HG03457 (cell line): Measurements from ENCODE around the gene OLFML2A.
"Not testable (repeated sequence)": the region's sequence is repeated elsewhere in the genome, so short reads cannot be mapped to it uniquely, and the experiment has no call there.

Experiments used
- ATAC-seq: cut with Tn5 transposase; IDR thresholded peaks from one replicate; pipeline ENCODE4 v1.9.1; 2021; ENCODE audit warnings: moderate number of reproducible peaks; ENCODE audit not compliant: unreplicated experiment

The OLFML2A gene

DNA sequence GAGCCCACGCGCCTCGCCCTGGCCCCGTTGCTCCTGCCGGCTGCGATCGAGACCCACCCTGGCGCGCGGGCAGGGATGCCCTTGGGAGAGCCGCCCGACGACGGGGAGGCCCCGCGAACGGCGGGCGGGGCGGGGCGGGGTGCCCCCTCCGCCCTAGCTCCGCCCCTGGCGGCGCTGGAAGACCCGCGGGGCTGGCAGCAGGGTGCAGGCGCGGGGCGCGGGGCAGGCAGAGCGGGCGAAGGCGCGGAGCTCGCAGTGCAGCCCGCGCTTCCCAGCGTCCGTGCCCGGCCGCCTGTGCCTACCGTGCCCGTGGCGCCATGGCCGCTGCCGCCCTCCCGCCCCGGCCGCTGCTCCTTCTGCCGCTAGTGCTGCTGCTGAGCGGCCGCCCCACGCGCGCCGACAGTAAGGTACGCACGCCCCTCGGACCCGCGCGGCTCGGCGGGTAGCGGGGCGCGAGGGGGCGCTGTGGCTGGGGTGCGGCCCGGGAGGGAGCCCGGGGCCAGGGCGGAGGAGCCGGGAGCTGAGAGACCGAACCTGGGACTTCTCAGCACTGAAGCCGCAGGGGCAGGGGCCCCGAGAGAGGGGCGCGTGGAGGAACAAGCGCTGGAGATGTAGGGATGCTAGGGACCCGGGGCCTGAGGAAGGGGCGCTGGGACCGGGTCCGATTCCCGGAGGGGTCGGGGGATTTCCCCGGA is at the start of gene OLFML2A:
Gene OLFML2A, plus strand, starts transcription at position 180 of the 695 bp plus-strand sequence. Its CDS starts 138 bp downstream, at position 318.
- ATAC-seq = no peak

- ATAC-seq = no peak
These were observed 46.2 kb upstream of the OLFML2A start for GRCh38 chr9:124730772-124731171.

DNA sequence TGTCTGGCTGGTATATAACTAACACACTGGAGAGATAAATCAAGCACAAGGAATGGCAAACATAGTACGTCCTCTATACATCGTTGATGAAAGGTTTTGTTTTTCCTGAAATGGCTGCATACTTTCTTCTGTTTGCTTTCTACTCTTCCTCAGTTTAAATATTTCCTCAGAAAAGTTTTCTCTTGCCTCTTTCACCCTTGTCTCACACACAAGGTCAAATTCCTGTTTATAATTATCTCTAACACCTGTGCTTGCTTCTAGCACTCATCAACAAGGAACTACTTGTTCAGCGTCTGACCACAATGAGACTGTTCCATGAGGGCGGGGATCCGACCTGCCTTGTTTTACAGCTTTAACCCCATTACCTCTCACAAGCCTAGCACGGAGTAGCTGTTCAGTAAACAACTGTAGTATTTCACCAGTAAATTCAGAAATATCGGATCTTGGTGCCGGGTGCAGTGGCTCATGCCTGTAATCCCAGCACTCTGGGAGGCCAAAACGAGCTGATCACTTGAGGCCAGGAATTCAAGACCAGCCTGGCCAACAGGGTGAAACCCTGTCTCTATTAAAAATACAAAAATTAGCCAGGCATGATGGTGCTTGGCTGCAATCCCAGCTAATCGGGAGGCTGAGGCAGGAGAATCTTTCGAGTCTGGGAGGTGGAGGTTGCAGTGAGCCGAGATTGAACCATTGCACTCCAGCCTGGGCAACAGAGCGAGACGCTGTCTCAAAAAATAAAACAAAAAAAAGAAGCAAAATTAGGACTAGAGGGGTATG is 42.8 kb upstream of the OLFML2A start:
- no peak for ATAC-seq

DNA sequence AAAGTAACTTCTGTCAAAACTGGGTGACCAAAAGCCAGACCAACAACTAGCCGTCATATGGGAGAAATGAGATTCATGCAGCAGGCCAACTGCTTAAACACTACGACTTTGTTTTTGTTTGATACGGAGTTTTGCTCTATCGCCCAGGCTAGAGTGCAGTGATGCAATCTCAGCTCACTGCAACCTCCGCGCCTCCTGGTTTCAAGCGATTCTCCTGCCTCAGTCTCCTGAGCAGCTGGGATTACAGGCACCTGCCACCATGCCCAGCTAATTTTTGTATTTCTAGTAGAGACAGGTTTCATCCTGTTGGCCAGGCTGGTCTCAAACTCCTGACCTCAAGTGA is 42.2 kb upstream of the OLFML2A start:
- not testable (repeated sequence) for ATAC-seq

DNA sequence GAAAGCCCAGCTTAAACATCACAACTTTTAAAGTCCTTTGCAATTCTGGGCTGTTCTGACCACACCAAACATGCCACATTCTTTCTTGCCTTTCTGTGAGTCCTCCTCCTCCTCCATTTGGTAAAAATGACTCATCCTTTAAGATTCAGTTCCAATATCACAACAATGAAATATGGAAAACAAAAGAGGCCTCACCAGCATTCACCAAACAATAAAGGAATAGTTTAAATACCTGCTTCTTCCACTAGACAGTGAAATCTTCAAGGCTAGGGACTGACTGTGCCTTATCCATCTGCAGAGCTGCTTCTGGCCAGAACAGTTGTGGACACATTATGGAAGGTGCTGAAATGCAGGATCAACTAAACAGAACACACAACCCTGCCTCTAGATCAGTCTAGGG is 41.8 kb upstream of the OLFML2A start:
- ATAC-seq = no peak

- not testable (repeated sequence) for ATAC-seq
These were observed 38.9 kb upstream of the OLFML2A start for GRCh38 chr9:124738075-124738474.

DNA sequence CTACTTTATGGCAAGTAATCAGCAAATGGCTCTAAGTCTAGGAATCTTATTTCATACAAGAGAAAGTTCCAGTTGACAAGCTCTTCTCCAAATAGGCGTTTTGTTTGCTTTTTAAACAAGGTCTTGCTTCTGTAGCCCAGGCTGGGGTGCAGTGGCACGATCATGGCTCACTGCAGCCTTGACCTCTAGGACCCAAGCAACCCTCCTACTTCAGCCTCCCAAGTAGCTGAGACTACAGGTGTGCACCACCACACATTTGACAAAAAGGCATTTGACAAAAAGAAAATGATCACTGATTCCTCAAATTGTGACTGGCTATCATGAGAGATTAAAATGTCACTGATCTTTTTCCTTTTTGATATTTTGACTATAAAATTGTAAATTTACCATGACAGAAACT is 37.6 kb upstream of the OLFML2A start:
- ATAC-seq = no peak

- ATAC-seq = no peak
These were observed 35.8 kb upstream of the OLFML2A start for GRCh38 chr9:124741149-124741548.

DNA sequence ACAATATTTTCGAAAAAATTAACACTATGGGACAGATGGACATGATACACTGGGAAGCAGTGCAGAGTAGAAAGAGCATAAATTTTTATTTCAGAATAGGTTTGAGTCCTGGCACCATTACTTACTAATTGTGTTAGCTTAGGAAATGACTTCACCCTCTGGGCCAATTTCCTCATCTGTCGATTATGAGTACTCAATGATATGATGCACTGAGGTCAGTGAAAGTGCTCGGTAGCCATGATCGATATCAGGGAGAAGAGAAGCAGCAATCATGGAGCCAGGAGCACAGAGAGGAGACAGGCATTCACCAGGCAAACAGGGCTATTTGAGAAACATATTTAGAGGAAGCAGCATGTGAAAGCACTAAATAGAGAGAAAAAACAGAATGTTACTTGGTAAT is 35.3 kb upstream of the OLFML2A start:
- no peak for ATAC-seq

- no peak for ATAC-seq
These were observed 34.0 kb upstream of the OLFML2A start for GRCh38 chr9:124742940-124743339.

GRCh38 chr9:124743686-124744348 is 33.1 kb upstream of the OLFML2A start:
- no peak for ATAC-seq

DNA sequence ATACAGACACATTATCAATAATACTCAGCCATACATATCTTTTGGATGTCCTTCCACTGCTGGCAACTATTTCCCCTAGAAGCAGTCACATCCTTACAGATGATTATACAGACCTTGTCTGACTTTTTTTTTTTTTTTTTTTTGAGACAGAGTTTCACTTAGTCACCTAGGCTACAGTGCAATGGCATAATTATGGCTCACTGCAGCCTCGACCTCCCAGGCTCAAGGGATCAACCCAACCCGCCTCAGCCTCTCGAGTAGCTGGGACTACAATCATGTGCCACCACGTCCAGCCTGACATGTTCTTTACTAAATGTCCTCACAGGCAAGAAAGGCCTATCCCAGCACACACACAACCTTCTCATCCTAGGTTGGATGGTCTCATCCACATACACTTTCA is 29.9 kb upstream of the OLFML2A start:
- no peak for ATAC-seq

DNA sequence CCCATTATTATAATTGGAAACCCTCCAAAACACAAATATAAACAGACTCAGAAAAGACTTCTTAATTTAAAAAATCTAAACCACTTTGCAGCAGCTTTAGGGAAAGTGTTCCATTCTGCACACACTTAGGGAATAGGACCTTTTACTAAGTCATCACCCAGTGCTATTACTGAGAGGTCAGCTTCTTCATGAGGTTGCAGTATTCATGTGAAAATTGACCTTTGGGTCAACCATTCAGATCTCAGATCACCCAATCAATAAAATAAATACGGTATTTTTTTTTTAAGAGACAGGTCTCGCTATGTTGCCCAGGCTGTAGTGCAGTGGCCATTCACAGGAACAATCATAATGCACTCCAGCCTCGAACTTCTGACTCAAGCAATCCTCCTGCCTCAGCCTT is 27.6 kb upstream of the OLFML2A start:
- ATAC-seq = no peak

DNA sequence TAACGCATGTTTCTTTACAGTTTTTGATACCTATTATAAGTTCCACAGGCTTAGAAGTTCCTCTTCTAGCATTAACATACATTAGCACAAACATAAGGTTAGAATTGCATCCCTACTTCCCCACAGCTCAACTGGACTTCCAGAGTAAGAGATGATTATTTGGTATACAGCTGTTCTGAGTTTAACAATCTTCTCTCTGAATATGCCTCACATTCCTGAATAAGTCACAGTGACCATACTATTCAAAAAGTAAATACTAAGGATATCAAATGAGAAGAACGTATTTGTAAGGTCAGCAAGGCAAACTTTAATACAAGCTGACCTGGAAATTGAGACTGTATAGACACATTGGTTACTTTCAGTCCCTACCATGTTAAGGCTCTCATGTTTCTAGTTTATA is 27.2 kb upstream of the OLFML2A start:
- no peak for ATAC-seq

GRCh38 chr9:124752967-124753366 is 24.0 kb upstream of the OLFML2A start:
- no peak for ATAC-seq

GRCh38 chr9:124754289-124754688 is 22.6 kb upstream of the OLFML2A start:
- no peak for ATAC-seq

DNA sequence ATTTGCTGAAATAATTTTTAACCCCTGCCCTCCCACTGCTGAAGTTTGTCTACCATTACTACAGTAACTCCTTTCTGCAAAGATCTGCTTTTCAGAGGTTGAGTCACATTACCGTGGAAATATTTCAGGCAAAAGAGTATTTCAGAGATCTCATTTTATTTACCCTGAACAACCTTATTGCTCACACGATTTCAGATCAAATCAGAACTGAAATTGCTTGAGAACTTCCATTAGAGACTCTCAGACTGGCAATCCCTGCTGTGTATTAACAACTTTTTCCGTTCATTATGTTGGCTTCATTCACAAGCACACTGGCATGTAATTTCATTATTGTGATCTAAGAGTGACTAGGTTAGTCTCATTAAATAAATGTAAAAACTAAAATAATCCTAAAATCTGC is 21.9 kb upstream of the OLFML2A start:
- no peak for ATAC-seq

- ATAC-seq = no peak
These were observed 20.9 kb upstream of the OLFML2A start for GRCh38 chr9:124756011-124756410.

DNA sequence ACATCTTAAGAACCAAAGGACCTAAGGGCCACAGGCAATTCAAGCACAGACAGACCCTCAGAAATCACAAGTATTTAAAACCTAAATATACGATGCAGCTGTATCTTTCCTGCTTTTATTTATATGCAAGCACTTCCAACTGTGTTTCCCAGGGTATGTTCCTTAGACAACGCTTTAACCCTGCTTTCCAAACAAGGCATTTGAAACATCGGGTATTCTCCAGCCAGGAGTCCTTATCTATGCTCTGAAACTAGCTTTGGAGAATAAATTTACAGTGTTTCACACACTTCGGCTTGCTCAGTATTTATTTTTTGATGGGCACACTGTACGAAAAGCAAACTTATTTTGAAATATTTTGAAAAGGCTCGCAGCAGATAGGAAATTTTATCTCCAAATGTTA is 19.3 kb upstream of the OLFML2A start:
- ATAC-seq = no peak

GRCh38 chr9:124758061-124758460 is 18.9 kb upstream of the OLFML2A start:
- ATAC-seq = no peak

DNA sequence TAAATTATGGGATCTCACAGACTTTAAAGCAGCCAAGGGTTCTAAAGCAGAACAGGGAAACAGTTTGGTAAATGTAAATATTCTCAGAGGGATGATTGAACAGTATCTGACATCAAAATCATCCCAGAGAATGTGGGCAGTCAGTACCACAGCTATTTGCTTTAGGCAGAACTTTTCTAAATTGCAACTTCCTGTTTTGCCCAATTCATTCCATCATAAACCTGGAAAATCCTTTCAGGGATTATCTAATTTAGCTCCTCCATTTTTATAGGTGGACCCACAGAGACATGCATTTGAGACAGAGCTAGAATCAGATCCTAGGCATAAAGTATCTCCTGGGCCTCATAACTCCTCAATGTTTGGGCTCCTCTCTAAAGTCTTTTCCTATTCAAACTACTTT is 18.2 kb upstream of the OLFML2A start:
- ATAC-seq = no peak

DNA sequence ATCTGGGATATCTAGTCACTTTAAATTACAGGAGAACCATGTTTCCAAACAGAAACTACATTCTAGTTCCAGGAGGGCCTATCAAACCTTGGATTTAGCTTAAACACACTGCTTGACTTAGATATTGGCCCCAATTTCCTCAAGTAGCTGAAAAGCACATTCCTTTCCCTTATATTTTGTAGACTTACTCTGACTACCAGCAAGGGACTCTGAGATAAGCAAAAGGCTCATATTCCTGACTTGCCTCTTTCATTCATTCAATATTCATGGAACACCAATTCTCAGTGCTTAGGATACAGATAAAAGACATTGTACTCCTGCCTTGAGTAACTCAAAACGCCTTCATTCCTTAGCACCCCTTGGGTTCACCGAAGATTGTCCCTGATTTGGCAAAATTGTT is 17.6 kb upstream of the OLFML2A start:
- no peak for ATAC-seq
